Measurements from ENCODE around the gene GMCL1. TPM values are rescaled to one million over a fixed set of nuclear protein-coding genes. Genes with fewer than 3 reads are reported as not detected.
"Not testable (repeated sequence)": the region's sequence is repeated elsewhere in the genome, so short reads cannot be mapped to it uniquely, and the experiment has no call there.

The GMCL1 gene
- total and polyA plus RNA-seq, 8 donors: 7.6 to 15.4 (median 9.4) TPM

- peak within 1 kb of the TSS; percentile 49 to 76 (median 64) for H3K4me3 ChIP-seq
- H3K9me3 ChIP-seq: no peaks in the 10 kb centered on the region
- peaks cover 0 to 11% (median 6%) of the 10 kb centered on the region in 3 donors for H3K4me1 ChIP-seq
- no peak for FAIRE-seq
- peak within 1 kb of the TSS; percentile 54 to 81 (median 67) for H3K27ac ChIP-seq
- ATAC-seq: peak; percentile 94 to 98 (median 94)
- TF ChIP-seq CTCF (IDR thresholded peaks at IDR 0.05): no peak
- 0 to 1% methylated on average over 32 of the region's 32 CpGs for WGBS, 2 donors
- peaks cover 0 to 13% (median 8%) of the 10 kb centered on the region in 3 donors for H3K36me3 ChIP-seq
- H3K27me3 ChIP-seq: no peaks in the 10 kb centered on the region
- peak; percentile 70 to 91 (median 80) for DNase-seq
- intact Hi-C loops (cut with DNase I): loop anchor here in 1 of 3 donors (10.0 kb wide), 1 partner anchor 401 kb away; the partner anchor contains the start of gene SNRPG
Measured at GRCh38 chr2:69893684-69894551, 64.5 kb downstream of the GMCL1 start, which contains the start of gene SNRNP27. TSS of gene SNRNP27 (plus strand) at chr2:69893956. CDS start at chr2:69893985, 29 bp downstream.

- Histone ChIP-seq H3K4me1 (peaks cover 0 to 11% (median 6%) of the 10 kb centered on the region in 3 donors), H3K4me3 (peak overlapping the region; percentile 49 to 76 (median 64)), H3K36me3 (peaks cover 0 to 21% (median 8%) of the 10 kb centered on the region in 3 donors), H3K27ac (peak overlapping the region in 1 of 4 donors; percentile 81)
- H3K27me3 ChIP-seq, DNase-seq, H3K9me3 ChIP-seq, ATAC-seq, FAIRE-seq: not testable (repeated sequence)
- 13 to 16% methylated on average over 23 of the region's 23 CpGs for WGBS, 2 donors
- intact Hi-C loops (cut with DNase I): loop anchor here in 1 of 3 donors (10.0 kb wide), 1 partner anchor 400 kb away; the partner anchor contains the start of gene SNRPG
Measured at GRCh38 chr2:69894737-69895136, 65.3 kb downstream of the GMCL1 start.

- H3K4me1 ChIP-seq: no peaks in the 10 kb centered on the region
- no peak for TF ChIP-seq CTCF (IDR thresholded peaks at IDR 0.05)
- no peaks in the 10 kb centered on the region for H3K27me3 ChIP-seq
- ATAC-seq: no peak
- no peak for FAIRE-seq
- no peak for DNase-seq
- intact Hi-C loops (cut with DNase I): no loop called here
- no peak overlapping the region for H3K27ac ChIP-seq
- H3K36me3 ChIP-seq: peaks cover 0 to 49% (median 4%) of the 10 kb centered on the region in 3 donors
- H3K9me3 ChIP-seq: no peaks in the 10 kb centered on the region
- no peak overlapping the region for H3K4me3 ChIP-seq
- WGBS, 2 donors: 75 to 77% methylated on average over 8 of the region's 8 CpGs
Measured at GRCh38 chr2:69902213-69902922, 72.9 kb downstream of the GMCL1 start.

GRCh38 chr2:69907216-69907615 lies 77.8 kb downstream of the GMCL1 start:
- ATAC-seq (no peak), DNase-seq (no peak), FAIRE-seq (no peak)
- Histone ChIP-seq H3K36me3 (peaks cover 0 to 28% (median 0%) of the 10 kb centered on the region in 3 donors), H3K9me3 (no peaks in the 10 kb centered on the region), H3K4me3 (no peak overlapping the region), H3K27me3 (no peaks in the 10 kb centered on the region), H3K27ac (no peak overlapping the region), H3K4me1 (no peaks in the 10 kb centered on the region)
- TF ChIP-seq CTCF (IDR thresholded peaks at IDR 0.05): no peak
- intact Hi-C loops (cut with DNase I): no loop called here

- H3K36me3 ChIP-seq: peaks cover 0 to 7% (median 0%) of the 10 kb centered on the region in 3 donors
- FAIRE-seq (peak; percentile 93), ATAC-seq (no peak), DNase-seq (no peak)
- WGBS, 2 donors: 4% methylated on average over 2 of the region's 2 CpGs
- peak in 2 of 4 donors; percentile 29 to 34 for TF ChIP-seq CTCF (IDR thresholded peaks at IDR 0.05)
- H3K27ac ChIP-seq: peak overlapping the region in 2 of 4 donors; percentile 4 to 27
- H3K27me3 ChIP-seq: no peaks in the 10 kb centered on the region
- no peak overlapping the region for H3K4me3 ChIP-seq
- intact Hi-C loops (cut with DNase I): loop anchor here in 2 of 3 donors (5.0 to 10.0 kb wide), 2 partner anchors 233 to 235 kb away; no protein-coding TSS in a partner anchor
- no peaks in the 10 kb centered on the region for H3K9me3 ChIP-seq
- peaks cover 0 to 8% (median 2%) of the 10 kb centered on the region in 3 donors for H3K4me1 ChIP-seq
Measured at GRCh38 chr2:69911985-69912563, 82.6 kb downstream of the GMCL1 start.
